IPS-NIHi11 (cell line): ENCODE data around the gene UBR7.
"Not testable (repeated sequence)": the region's sequence is repeated elsewhere in the genome, so short reads cannot be mapped to it uniquely, and the experiment has no call there.

Experiments used
- DNase-seq: peaks from one replicate; pipeline ENCODE4 v3.0.0; 2012; ENCODE audit warnings: mixed read lengths, low spot score

The UBR7 gene

GRCh38 chr14:93195316-93195999, 11.6 kb upstream of the UBR7 start:
- no peak for DNase-seq

- DNase-seq, result no peak
These were observed 8.0 kb upstream of the UBR7 start for GRCh38 chr14:93199031-93199430.

DNA sequence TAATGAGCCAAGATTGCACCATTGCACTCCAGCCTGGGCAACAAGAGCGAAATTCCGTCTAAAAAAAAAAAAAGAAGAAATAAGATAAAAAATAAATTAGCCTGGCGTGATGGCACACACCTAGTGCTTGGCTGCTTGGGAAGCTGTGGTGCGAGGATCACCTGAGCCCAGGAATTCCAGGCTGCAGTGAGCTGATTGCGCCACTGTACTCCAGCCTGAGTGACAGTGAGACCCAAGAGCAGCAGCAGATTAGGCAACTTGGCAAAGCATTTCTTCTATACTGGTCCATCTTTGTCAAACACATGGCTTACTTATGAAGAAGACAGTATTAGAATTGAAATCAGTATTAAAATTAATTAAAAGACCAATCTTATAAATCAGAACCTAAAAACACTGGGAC, 6.5 kb upstream of the UBR7 start:
- DNase-seq, result no peak

DNA sequence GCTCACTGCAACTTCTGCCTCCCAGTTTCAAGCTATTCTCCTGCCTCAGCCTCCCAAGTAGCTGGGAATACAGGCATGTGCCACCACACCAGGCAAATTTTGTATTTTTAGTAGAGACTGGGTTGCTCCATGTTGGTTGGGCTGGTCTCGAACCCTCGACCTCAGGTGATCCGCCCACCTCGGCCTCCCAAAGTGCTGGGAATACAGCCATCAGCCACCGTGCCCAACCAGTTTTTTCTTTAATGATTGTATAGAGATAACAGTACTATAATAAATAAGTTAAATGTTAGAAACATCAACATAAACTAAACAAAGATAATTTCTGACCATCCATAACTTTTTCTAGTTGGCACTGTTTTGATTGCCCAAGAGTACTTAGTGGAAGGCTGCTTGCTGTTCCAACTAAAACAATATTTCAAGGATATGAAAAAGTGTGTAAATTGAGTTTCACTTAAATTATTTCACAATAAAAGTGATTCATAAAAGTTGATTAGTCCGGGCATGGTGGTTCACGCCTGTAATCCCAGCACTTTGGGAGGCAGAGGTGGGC, 5.8 kb upstream of the UBR7 start:
- no peak for DNase-seq

- peak; percentile 70 for DNase-seq
These were observed 632 bp downstream of the UBR7 start for GRCh38 chr14:93207468-93208308.

DNA sequence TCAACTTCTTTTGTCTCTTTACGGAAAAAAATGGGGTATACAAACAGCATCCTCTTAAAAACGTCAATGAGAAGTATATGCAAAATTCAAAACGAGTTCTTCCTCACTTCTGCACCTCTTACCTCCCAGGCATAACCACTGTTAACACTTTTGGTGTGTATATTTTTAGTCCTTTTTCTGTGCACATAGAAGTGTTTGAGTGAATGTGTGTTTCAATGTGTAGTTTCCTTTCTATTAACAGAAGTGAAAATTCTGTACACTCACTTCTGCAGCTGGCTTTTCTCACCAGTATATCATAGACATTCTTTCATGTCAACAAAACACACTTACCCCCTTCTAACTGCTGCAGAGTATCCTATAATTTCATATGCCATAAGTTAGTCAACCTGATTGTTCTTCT, 5.4 kb downstream of the UBR7 start:
- no peak for DNase-seq

- no peak for DNase-seq
These were observed 7.5 kb downstream of the UBR7 start for GRCh38 chr14:93214598-93214997.

DNA sequence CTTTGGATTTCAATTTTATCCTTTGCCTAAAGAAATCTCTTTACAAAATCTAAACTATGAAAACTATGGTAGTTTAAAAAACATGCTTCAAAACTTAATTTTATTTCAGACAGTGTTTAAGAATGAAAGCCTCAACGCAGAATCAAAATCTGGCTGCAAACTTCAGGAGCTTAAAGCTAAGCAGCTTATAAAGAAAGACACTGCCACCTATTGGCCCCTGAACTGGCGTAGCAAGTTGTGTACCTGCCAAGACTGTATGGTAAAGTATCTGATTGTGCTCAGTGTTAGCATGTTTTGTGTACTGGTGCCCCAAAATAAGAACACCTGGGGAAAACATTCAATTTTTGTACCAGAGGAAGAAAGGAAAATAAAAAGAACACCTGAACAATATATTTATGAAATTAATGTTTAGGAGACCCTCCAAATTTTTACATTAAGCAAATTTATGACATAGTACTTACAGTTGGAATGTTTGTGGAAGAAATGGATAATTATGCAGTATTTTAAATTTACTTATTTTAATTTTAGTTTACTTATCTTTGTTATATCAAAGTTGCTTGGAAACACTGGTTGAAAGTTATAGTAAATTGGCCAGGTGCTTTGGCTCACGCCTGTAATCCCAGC, 12.2 kb downstream of the UBR7 start:
- DNase-seq, result peak; percentile 59

- DNase-seq, result no peak
These were observed 13.5 kb downstream of the UBR7 start for GRCh38 chr14:93220509-93220908.

DNA sequence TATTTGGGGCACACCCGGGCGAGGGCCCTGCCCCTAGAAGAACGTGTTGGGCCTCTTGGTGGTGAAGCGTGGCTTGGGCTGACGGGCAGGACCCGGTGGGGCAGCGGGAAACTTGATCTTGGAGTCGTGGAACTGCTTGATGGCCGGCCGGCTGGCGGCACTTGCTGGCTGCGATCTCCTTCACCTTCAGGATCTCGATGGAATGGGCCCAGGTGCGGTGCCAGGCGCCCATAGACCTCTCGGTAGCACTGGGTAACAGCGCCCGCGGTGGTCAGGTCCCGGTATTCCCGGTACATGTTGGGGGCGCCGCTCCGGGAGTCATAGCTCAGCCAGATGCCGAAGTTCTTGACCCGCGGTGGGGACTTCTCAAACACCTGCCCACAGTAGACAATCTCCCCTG, 16.5 kb downstream of the UBR7 start:
- DNase-seq, result no peak

- no peak for DNase-seq
These were observed 21.5 kb downstream of the UBR7 start for GRCh38 chr14:93228550-93228949.

DNA sequence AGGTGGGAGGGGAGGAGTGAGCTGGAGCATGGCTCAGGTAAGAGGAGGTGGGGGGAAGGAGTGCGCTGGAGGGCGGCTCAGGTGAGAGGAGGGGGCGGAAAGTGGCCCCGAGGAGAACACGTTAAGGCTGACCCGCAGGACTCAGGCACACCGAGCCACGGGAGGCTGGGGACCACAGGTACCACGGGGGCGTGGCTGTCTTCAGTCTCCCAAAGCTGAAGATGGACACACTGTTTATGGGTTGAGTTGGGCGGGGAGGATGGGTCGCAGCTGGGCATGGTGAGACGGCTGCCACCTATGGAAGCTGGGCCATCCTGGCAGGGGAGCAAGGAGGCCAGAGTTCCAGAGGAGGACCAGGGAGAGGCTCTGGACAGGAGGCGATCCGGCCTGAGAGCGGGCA, 23.5 kb downstream of the UBR7 start:
- DNase-seq, result no peak

GRCh38 chr14:93231129-93231979, 24.3 kb downstream of the UBR7 start:
- peak; percentile 52 for DNase-seq

GRCh38 chr14:93232159-93232558, 25.1 kb downstream of the UBR7 start:
- peak; percentile 33 for DNase-seq

DNA sequence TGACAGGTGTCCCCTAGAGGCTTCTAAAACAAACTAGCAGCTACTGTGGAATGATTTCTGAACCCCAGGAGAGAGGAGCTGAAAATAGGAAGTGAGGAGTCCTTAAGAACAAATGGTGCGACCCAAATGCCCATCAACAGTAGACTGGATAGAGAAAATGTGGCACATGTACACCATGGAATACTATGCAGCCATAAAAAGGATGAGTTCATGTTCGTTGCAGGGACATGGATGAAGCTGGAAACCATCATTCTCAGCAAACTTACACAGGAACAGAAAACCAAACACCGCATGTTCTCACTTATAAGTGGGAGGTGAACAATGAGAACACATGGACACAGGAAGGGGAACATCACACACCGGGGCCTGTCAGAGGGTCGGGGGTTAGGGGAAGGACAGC, 26.0 kb downstream of the UBR7 start:
- DNase-seq, result not testable (repeated sequence)

DNA sequence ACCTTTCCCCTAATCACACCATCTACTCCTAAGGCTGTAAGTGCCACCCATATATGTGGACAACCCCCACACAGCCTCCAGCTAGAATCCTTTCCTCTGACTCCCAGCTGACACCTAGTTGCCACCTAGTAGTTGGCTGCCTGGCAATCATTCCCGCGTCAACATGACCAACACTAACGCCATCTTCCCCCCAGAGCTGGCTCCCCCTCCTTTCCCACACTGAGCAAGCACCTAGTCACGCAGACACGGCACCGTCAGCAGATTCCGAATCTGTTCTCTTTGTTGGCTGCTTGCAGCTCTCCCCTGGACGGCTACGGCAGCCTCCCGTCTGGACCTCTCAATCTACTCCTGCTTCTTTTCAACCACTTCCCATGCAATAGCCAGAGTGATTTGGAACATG, 27.7 kb downstream of the UBR7 start:
- DNase-seq, result no peak

- no peak for DNase-seq
These were observed 33.0 kb downstream of the UBR7 start for GRCh38 chr14:93239869-93240677.

DNA sequence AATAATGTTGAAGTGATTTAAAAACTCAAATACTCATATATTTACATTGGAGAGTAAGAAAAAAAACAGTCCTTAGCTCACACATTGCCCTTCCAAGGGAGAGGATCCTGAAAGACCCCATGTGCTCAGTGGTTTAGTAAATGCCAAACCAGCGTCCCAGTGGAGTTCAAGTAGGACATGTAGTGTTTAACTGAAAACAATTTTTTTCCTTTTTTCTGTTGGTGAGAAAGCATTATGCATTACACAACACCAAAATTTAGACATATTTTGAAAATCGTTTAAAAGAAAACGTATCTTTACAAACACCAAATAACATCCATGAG, 33.6 kb downstream of the UBR7 start:
- DNase-seq, result no peak

GRCh38 chr14:93245764-93246420, 38.8 kb downstream of the UBR7 start:
- no peak for DNase-seq

DNA sequence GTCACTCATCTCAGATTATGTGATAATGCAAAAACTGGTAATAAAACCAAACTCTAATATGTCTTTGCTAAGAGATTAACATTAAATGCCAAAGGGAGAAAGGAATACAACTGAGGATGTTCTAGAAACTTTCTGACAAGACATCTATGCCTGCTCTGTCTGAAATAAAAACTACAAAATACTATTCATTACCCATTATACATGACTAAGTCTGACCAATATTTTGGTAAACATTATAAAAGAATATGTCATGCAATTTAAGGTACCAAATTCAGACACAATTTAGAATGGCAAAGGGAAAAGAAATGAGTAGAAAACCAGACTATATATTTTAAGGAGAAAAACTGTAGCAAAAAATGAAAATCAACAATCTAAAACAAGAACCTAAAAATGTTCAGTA, 39.5 kb downstream of the UBR7 start:
- DNase-seq, result no peak
